Spinal cord (tissue), 10 donors: ENCODE results near the gene TPPP. TPM values are rescaled to one million over a fixed set of nuclear protein-coding genes. Genes with fewer than 3 reads are reported as not detected.

Experiments
- DNase-seq, 6 donors: peaks; one replicate each; pipeline versions ENCODE4 v3.0.0 to v3.0.0-alpha.2; 2013 to 2015; ENCODE audit warnings: low spot score in 6 of 6, low read depth in 4 of 6
- H3K27ac ChIP-seq: one replicate; pipeline ENCODE4 v1.5.1; 2013; ENCODE audit warnings: low read depth, low read length, control low read depth
- H3K27me3 ChIP-seq: one replicate; pipeline ENCODE4 v1.6.1; 2013; ENCODE audit warnings: low read length; ENCODE audit not compliant: control insufficient read depth, insufficient read depth
- H3K36me3 ChIP-seq: one replicate; pipeline ENCODE4 v1.6.1; 2013; ENCODE audit warnings: low read length; ENCODE audit not compliant: control insufficient read depth, insufficient read depth
- H3K4me1 ChIP-seq: one replicate; pipeline ENCODE4 v1.6.1; 2013; ENCODE audit warnings: low read length; ENCODE audit not compliant: control insufficient read depth, insufficient read depth
- H3K4me3 ChIP-seq: one replicate; pipeline ENCODE4 v1.5.1; 2013; ENCODE audit warnings: low read depth, low read length, control low read depth
- H3K9me3 ChIP-seq: one replicate; pipeline ENCODE4 v1.6.1; 2013; ENCODE audit warnings: low read length; ENCODE audit not compliant: control insufficient read depth, insufficient read depth
- WGBS: methylation state at CpG from one replicate; pipeline ENCODE4 v1.1.5; 2013; ENCODE audit warnings: missing lambda C conversion rate; ENCODE audit not compliant: insufficient coverage; 5-methylcytosine and 5-hydroxymethylcytosine counted together
- polyA plus RNA-seq, 2 donors: library from polyadenylated mRNA; unstranded; fragments of 120-200 nt; gene quantifications; one replicate each; pipeline ENCODE4 v1.2.1, GENCODE V29; 2013; ENCODE audit not compliant: insufficient read length in 2 of 2
- total RNA-seq, 2 donors: library from RNA; depleted of rRNA in 1 of 2; stranded (reverse); fragments of 120-200 nt in 1 of 2; fragments of >200 nt in 1 of 2; gene quantifications; one replicate each; pipeline versions ENCODE4 v1.2.3 to v1.2.4, GENCODE V29; 2013 to 2014
- donor health status: healthy.

The TPPP gene
- total and polyA plus RNA-seq, 4 donors, result 17.4 to 64.0 (median 42.8) TPM

- no peak overlapping the region for H3K27ac ChIP-seq
- H3K4me3 ChIP-seq, result no peak overlapping the region
- H3K9me3 ChIP-seq, result no peaks in the 10 kb centered on the region
- no peak for DNase-seq
- no peaks in the 10 kb centered on the region for H3K27me3 ChIP-seq
- 100% methylated on average over 4 of the region's 11 CpGs for WGBS
- no peaks in the 10 kb centered on the region for H3K4me1 ChIP-seq
- peaks cover 63% of the 10 kb centered on the region for H3K36me3 ChIP-seq
Measured at GRCh38 chr5:660491-661030, 32.6 kb downstream of the TPPP start.

GRCh38 chr5:659496-660263 lies 33.5 kb downstream of the TPPP start:
- H3K9me3 ChIP-seq, result no peaks in the 10 kb centered on the region
- no peak overlapping the region for H3K4me3 ChIP-seq
- H3K36me3 ChIP-seq, result peaks cover 57% of the 10 kb centered on the region
- no peaks in the 10 kb centered on the region for H3K27me3 ChIP-seq
- no peak for DNase-seq
- WGBS, result 98% methylated on average over 14 of the region's 16 CpGs
- no peak overlapping the region for H3K27ac ChIP-seq
- H3K4me1 ChIP-seq, result no peaks in the 10 kb centered on the region

- H3K4me1 ChIP-seq, result no peaks in the 10 kb centered on the region
- DNase-seq, result no peak
- WGBS, result 98% methylated on average over 4 of the region's 5 CpGs
- no peaks in the 10 kb centered on the region for H3K9me3 ChIP-seq
- H3K4me3 ChIP-seq, result no peak overlapping the region
- H3K27me3 ChIP-seq, result no peaks in the 10 kb centered on the region
- no peak overlapping the region for H3K27ac ChIP-seq
- peaks cover 48% of the 10 kb centered on the region for H3K36me3 ChIP-seq
Measured at GRCh38 chr5:658103-658502, 35.0 kb downstream of the TPPP start.

GRCh38 chr5:657570-657969 lies 35.6 kb downstream of the TPPP start:
- 93% methylated on average over 5 of the region's 6 CpGs for WGBS
- Histone ChIP-seq H3K27ac (no peak overlapping the region), H3K36me3 (peaks cover 48% of the 10 kb centered on the region), H3K27me3 (no peaks in the 10 kb centered on the region), H3K4me3 (no peak overlapping the region), H3K4me1 (no peaks in the 10 kb centered on the region), H3K9me3 (no peaks in the 10 kb centered on the region)
- DNase-seq, result no peak

- Histone ChIP-seq H3K4me3 (no peak overlapping the region), H3K9me3 (no peaks in the 10 kb centered on the region), H3K27ac (no peak overlapping the region), H3K36me3 (peaks cover 42% of the 10 kb centered on the region), H3K4me1 (no peaks in the 10 kb centered on the region), H3K27me3 (no peaks in the 10 kb centered on the region)
- DNase-seq, result no peak
- 100% methylated on average over 3 of the region's 13 CpGs for WGBS
Measured at GRCh38 chr5:655406-655805, 37.7 kb downstream of the TPPP start.

GRCh38 chr5:654071-654778 lies 38.9 kb downstream of the TPPP start:
- H3K4me1 ChIP-seq, result no peaks in the 10 kb centered on the region
- H3K36me3 ChIP-seq, result peaks cover 32% of the 10 kb centered on the region
- no peaks in the 10 kb centered on the region for H3K27me3 ChIP-seq
- no peak for DNase-seq
- H3K4me3 ChIP-seq, result no peak overlapping the region
- no peak overlapping the region for H3K27ac ChIP-seq
- no peaks in the 10 kb centered on the region for H3K9me3 ChIP-seq
- 84% methylated on average over 14 of the region's 17 CpGs for WGBS

GRCh38 chr5:652773-653350 lies 40.3 kb downstream of the TPPP start:
- WGBS, result 93% methylated on average over 10 of the region's 11 CpGs
- Histone ChIP-seq H3K4me3 (no peak overlapping the region), H3K36me3 (peaks cover 31% of the 10 kb centered on the region), H3K27me3 (no peaks in the 10 kb centered on the region), H3K9me3 (no peaks in the 10 kb centered on the region), H3K4me1 (no peaks in the 10 kb centered on the region), H3K27ac (no peak overlapping the region)
- DNase-seq, result no peak

GRCh38 chr5:652023-652515 lies 41.1 kb downstream of the TPPP start:
- Histone ChIP-seq H3K27me3 (no peaks in the 10 kb centered on the region), H3K27ac (no peak overlapping the region), H3K36me3 (peaks cover 38% of the 10 kb centered on the region), H3K4me3 (no peak overlapping the region), H3K4me1 (no peaks in the 10 kb centered on the region), H3K9me3 (no peaks in the 10 kb centered on the region)
- 92% methylated on average over 7 of the region's 8 CpGs for WGBS
- DNase-seq, result no peak

GRCh38 chr5:651296-652022 lies 41.7 kb downstream of the TPPP start:
- H3K27ac ChIP-seq, result no peak overlapping the region
- no peaks in the 10 kb centered on the region for H3K27me3 ChIP-seq
- 84% methylated on average over 12 of the region's 16 CpGs for WGBS
- no peaks in the 10 kb centered on the region for H3K9me3 ChIP-seq
- no peak for DNase-seq
- H3K4me3 ChIP-seq, result no peak overlapping the region
- H3K4me1 ChIP-seq, result no peaks in the 10 kb centered on the region
- H3K36me3 ChIP-seq, result peaks cover 45% of the 10 kb centered on the region
